HG02981 (cell line): ENCODE measurements around the gene RNF112.
"Not testable (repeated sequence)": the region's sequence is repeated elsewhere in the genome, so short reads cannot be mapped to it uniquely, and the experiment has no call there.

ENCODE experiments used
- ATAC-seq: cut with Tn5 transposase; IDR thresholded peaks from one replicate; pipeline ENCODE4 v1.9.1; 2021; ENCODE audit warnings: mild to moderate bottlenecking, moderate library complexity; ENCODE audit not compliant: unreplicated experiment

RNF112 gene

DNA sequence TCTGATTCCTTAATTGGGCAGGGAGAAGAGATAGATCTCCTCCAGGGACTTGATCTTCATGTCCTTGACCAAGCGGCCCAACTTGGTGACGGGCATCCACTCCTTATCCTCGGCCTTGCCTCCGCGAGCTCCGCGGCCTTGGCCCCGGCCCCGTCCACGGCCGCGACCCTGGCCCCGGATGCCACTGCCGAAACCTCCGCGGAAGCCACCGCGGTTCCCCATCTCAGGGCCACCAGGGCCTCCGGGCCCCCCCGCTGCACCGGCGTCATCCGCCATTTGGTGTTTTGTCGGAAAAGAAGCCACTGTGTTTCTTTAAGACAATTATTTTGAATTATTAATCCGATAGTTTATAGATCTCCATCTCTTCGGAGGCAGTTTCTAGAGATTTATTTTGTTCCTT is 35.5 kb downstream of the RNF112 start:
- ATAC-seq = not testable (repeated sequence)

- no peak for ATAC-seq
Measured at GRCh38 chr17:19447085-19447583, 36.1 kb downstream of the RNF112 start.

DNA sequence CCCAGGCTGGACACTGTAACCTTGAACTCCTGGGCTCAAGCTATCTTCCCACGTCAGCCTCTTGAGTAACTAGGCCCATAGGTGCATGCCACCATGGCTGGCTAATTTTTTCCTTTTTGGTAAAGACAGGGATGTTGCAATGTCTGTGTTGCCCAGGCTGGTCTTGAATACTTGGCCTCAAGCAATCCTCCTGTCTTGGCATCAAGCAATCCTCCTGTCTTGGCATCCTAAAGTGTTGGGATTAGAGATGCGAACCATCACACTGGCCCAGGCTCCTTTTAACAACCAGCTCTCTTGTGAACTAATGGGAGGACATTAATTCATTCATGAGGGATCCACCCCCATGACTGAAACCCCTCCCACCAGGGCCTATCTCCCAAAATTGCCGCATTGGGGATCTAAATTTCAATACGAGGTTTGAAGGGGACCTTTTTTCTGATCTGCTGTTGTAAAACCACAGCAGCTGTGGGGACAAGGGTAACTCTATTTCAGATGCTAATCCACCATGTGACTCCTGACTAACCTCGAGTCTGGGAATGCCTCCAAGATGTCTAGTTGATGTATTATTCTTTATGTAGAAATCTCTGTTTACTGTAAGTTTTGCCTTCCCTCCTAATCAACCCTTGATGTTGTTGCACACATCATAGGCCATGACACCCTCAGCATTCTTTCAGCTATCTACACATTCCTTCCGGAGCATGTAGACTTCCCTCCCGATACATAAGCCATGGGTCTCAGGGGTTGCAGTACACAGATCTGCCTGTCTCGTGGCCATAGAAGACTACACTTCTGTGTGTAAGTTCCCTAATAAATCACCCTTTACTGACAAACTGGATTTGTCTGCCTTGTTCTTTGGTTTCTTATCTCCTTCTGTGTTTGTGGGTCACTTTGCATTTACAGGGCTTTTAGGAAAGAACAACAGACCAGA is 37.6 kb downstream of the RNF112 start:
- ATAC-seq = no peak

- ATAC-seq = no peak
Measured at GRCh38 chr17:19449656-19450055, 38.6 kb downstream of the RNF112 start.

DNA sequence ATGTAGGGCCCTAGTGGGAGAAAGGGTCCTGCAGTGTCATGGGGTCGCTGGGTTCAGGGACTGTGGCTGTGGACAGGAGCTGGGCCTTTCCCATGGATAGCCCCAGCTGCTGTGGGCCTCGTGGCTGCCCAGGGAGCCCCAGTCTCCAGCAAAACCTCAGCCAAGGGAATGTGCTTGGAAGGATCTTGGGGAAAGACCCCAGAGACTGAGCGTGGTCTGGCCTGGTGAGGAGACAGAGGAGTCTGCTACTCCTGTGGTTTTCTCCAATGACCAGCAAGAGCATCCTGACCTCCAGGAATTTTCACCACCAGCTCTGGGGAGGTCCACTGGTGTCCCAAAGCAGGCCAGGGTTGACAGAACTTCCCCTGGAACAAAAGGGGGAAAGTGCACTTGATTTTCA is 42.3 kb downstream of the RNF112 start:
- no peak for ATAC-seq

DNA sequence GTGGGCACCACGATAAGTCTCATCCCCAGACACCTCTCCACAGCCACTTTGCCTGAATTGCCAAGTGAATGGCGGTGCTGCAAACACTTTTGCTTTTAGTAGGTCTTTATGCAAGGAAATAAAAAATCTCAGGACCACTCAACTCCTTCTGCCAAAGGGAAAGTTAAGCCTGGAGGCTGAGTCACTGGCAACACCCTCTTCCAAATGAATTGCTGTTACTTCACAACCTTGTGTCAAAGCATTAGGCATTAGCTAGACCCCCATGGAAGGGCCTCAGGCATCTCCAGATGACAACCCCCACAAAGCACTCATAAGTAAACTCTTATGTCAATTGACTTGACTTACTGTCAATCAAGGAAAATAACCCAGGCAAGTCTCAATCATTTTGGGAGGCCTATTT is 43.0 kb downstream of the RNF112 start:
- no peak for ATAC-seq

- no peak for ATAC-seq
Measured at GRCh38 chr17:19456016-19456927, 45.2 kb downstream of the RNF112 start.

DNA sequence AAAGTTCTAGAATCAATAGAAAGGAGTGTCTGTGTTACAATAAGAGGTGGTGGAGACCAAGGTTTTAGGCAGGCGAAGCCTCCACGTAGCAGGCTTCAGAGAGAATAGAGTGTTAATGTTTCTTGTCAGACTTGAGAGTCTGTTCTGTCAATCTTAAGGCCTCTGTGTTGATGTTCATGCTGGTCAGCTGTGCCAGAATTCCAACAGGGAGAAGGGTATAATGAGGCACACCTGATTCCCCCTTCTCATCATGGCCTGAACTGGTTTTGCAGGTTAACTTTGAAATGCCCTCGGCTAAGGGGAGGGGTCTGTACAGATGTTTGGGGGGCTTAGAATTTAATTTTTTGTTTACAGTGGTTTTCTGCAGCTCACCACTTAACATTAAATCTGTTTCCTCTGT is 46.0 kb downstream of the RNF112 start:
- no peak for ATAC-seq

DNA sequence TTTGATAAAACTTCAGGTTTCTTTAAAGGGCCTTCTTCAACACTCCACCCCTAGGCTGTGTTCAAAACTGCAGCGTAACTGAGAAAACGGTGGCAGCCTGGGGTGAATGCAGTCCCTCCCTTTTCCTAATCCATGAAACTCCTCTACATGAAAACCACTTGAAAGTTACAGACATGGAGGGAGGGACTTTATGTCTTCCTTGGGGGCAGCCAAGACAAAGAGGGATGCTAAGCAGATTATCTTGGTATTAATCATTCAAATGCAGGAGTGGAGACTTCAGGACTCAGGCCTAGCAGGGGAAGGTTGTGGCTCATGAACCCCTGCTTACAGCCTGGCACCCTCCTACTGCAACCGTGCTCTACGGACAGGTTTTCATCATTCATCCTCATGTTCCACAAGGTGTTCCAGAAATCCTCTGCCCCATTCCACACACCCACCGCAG is 46.8 kb downstream of the RNF112 start:
- no peak for ATAC-seq

- ATAC-seq = not testable (repeated sequence)
Measured at GRCh38 chr17:19458481-19458880, 47.4 kb downstream of the RNF112 start.

GRCh38 chr17:19459018-19459655 is 48.1 kb downstream of the RNF112 start:
- not testable (repeated sequence) for ATAC-seq

- ATAC-seq = no peak
Measured at GRCh38 chr17:19460700-19461099, 49.7 kb downstream of the RNF112 start.

- ATAC-seq = no peak
Measured at GRCh38 chr17:19461116-19461515, 50.1 kb downstream of the RNF112 start.

DNA sequence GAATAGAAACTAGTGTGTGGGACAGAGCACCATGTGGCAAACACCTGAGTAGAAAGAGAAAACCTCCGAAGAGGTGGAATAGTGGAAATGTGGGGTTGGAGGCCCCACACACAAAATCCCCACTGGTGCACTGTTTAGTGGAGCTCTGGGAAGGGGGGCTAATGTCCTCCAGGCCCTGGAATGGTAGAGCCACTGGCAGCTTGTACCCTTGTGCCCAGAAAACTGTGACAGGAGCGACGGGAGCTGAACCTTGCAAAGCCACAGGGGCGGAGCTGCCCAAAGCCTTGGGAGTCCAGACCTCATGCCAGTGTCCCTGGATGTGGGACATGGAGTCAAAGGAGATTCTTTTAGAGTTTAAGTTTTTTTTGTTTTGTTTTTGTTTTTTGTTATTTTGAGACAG is 50.6 kb downstream of the RNF112 start:
- no peak for ATAC-seq

DNA sequence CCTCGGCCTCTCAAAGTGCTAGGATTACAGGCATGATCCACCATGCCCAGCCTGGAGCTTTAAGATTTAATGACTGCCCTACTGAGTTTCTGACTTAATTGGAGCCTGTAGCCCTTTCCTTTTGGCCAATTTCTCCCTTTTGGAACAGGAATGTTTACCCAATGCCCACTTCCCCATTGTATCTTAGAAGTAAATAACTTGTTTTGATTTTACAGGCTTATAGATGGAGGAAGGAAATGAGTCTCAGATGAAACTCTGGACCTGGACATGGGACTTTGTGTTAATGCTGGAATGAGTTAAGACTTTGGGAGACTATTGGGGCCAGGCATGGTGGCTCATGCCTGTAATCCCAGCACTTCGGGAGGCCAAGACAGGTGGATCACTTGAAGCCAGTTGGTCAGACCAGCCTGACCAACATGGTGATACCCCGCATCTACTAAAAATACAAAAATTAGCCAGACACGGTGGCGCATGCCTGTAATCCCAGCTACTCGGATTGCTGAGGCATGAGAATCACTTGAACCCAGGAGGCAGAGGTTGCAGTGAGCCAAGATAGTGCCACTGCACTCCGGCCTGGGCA is 51.5 kb downstream of the RNF112 start:
- ATAC-seq = not testable (repeated sequence)

- ATAC-seq = no peak
Measured at GRCh38 chr17:19464031-19465026, 53.3 kb downstream of the RNF112 start.
